Astrocyte of the hippocampus (primary cell): Measurements from ENCODE around the gene CA4.

Experiments
- DNase-seq: peaks from one replicate; pipeline ENCODE4 v3.0.0; 2011; ENCODE audit warnings: low read depth, low spot score

CA4 gene

GRCh38 chr17:60155427-60155814 lies 5.6 kb downstream of the CA4 start:
- DNase-seq: no peak

GRCh38 chr17:60155815-60156214 lies 6.0 kb downstream of the CA4 start:
- DNase-seq: no peak

- no peak for DNase-seq
Observed at GRCh38 chr17:60156746-60157145, 7.0 kb downstream of the CA4 start.

GRCh38 chr17:60157487-60158040 lies 7.8 kb downstream of the CA4 start:
- no peak for DNase-seq

GRCh38 chr17:60158751-60159478 lies 9.1 kb downstream of the CA4 start:
- DNase-seq: no peak

- DNase-seq: no peak
Observed at GRCh38 chr17:60159479-60159866, 9.7 kb downstream of the CA4 start.

GRCh38 chr17:60160829-60161501 lies 11.2 kb downstream of the CA4 start:
- DNase-seq: no peak

GRCh38 chr17:60161598-60162330 lies 12.0 kb downstream of the CA4 start:
- DNase-seq: no peak

- no peak for DNase-seq
Observed at GRCh38 chr17:60163108-60163784, 13.5 kb downstream of the CA4 start.

GRCh38 chr17:60164164-60164563 lies 14.4 kb downstream of the CA4 start:
- no peak for DNase-seq

GRCh38 chr17:60164697-60165096 lies 14.9 kb downstream of the CA4 start:
- DNase-seq: no peak

GRCh38 chr17:60165223-60165622 lies 15.4 kb downstream of the CA4 start:
- DNase-seq: no peak

- no peak for DNase-seq
Observed at GRCh38 chr17:60165971-60166370, 16.2 kb downstream of the CA4 start.

- DNase-seq: no peak
Observed at GRCh38 chr17:60167065-60167741, 17.4 kb downstream of the CA4 start.

GRCh38 chr17:60168654-60169053 lies 18.9 kb downstream of the CA4 start:
- no peak for DNase-seq

- no peak for DNase-seq
Observed at GRCh38 chr17:60169921-60170817, 20.4 kb downstream of the CA4 start.

- DNase-seq: no peak
Observed at GRCh38 chr17:60170835-60171752, 21.3 kb downstream of the CA4 start.

GRCh38 chr17:60171753-60172079 lies 21.9 kb downstream of the CA4 start:
- DNase-seq: no peak

- peak; percentile 68 for DNase-seq
Observed at GRCh38 chr17:60173304-60173819, 23.6 kb downstream of the CA4 start.
